GM12864 (cell line): ENCODE data around the gene ITIH3.

ENCODE experiments used
- DNase-seq: peaks from one replicate; pipeline ENCODE4 v3.0.0-alpha.2; 2011; ENCODE audit warnings: low read depth
- H3K4me3 ChIP-seq: 2 replicates; pipeline ENCODE4 v1.5.1; 2011; ENCODE audit warnings: mild to moderate bottlenecking, low read depth, low read length, control low read depth
- TF ChIP-seq, protein P1 (sequence below): IDR thresholded peaks from 2 replicates; pipeline ENCODE4 v1.5.1; 2011; ENCODE audit warnings: low read depth, mild to moderate bottlenecking, moderate library complexity, low read length, control low read depth, inconsistent platforms; ENCODE audit errors: missing control alignments

ITIH3 gene

DNA sequence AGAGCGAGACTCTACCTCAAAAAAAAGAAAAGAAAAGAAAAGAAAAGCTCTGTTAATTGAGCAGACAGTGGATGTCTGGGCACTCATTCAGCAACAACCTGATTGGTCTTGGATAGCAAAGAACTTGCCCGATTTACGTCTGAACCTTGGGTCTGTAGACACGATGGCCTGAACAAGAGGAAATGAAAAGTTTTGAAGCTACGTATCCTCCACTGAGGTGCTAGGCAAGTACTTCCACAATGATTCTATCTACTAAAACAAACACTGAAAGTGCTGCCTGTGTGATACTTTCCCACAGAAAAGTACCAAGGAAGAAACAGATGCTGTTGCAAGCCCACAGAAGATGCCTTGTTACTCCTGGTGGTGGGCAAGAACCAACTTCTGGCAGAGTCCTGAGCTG is 62.1 kb downstream of the ITIH3 start:
- H3K4me3 ChIP-seq: no peak overlapping the region
- no peak for DNase-seq
- TF ChIP-seq, protein P1, sequence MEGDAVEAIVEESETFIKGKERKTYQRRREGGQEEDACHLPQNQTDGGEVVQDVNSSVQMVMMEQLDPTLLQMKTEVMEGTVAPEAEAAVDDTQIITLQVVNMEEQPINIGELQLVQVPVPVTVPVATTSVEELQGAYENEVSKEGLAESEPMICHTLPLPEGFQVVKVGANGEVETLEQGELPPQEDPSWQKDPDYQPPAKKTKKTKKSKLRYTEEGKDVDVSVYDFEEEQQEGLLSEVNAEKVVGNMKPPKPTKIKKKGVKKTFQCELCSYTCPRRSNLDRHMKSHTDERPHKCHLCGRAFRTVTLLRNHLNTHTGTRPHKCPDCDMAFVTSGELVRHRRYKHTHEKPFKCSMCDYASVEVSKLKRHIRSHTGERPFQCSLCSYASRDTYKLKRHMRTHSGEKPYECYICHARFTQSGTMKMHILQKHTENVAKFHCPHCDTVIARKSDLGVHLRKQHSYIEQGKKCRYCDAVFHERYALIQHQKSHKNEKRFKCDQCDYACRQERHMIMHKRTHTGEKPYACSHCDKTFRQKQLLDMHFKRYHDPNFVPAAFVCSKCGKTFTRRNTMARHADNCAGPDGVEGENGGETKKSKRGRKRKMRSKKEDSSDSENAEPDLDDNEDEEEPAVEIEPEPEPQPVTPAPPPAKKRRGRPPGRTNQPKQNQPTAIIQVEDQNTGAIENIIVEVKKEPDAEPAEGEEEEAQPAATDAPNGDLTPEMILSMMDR: no peak

DNA sequence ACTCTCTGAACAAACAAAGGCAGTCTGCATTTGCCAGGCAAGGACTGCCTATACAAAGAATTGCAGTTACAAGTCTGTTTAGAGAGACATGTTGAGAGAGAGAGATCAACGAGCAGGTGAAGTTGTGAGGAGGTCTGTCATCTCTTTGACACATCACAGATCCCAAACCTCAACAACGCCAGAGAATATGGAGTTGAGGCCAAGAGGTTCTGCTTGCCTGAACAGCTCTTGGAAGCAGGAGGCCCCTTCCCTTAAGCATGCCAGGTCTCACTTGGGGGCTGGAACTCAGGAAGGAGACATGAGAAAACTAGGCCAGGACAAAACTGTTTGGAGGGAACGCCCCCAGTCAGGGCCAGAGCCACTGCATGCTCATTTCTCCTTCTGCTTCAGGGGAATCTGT is 62.5 kb downstream of the ITIH3 start:
- TF ChIP-seq, protein P1: no peak
- H3K4me3 ChIP-seq: no peak overlapping the region
- DNase-seq: no peak

DNA sequence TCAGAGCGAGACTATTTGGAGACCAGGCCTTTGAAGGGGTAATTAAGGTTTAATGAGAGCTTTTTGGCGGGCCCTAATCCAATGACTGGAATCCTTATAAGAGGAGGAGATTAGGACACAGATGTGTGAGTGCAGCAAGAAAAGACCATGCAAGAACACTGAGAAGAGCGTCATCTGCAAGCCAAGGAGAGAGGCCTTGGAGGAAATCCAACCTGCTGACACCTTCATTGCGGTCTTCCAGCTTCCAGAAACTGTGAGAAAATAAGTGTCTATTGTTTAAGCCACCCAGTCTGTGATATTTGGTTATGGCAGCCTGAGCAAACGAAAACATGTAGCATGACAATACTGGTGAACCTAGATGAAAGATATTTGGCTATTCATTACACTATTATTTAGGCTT is 63.3 kb downstream of the ITIH3 start:
- H3K4me3 ChIP-seq: no peak overlapping the region
- DNase-seq: no peak
- TF ChIP-seq, protein P1: no peak
